Central memory CD8-positive, alpha-beta T cell (primary cell): ENCODE data around the gene RDH16.
"Not testable (repeated sequence)": the region's sequence is repeated elsewhere in the genome, so short reads cannot be mapped to it uniquely, and the experiment has no call there.

Source experiments
- ATAC-seq: fragments of 150-1000 bp; cut with Tn5 transposase; replicated peaks from 2 replicates; pipeline ENCODE4 v1.10.0; 2022; ENCODE audit warnings: mild to moderate bottlenecking, moderate FRiP score, moderate number of reproducible peaks; ENCODE audit not compliant: poor library complexity, severe bottlenecking; ENCODE audit errors: extremely low read depth
- DNase-seq, 2 donors: peaks; one replicate each; pipeline ENCODE4 v3.0.0; 2021; ENCODE audit warnings: low spot score in 2 of 2
- H3K27ac Mint-ChIP-seq: one replicate; pipeline ENCODE4 v1.8.0; 2022; ENCODE audit warnings: low read depth, mild to moderate bottlenecking, moderate library complexity, mixed read lengths
- H3K27me3 Mint-ChIP-seq: one replicate; pipeline ENCODE4 v1.8.0; 2022; ENCODE audit warnings: mixed read lengths
- H3K36me3 Mint-ChIP-seq: one replicate; pipeline ENCODE4 v1.8.0; 2022; ENCODE audit warnings: mild to moderate bottlenecking, moderate library complexity, mixed read lengths; ENCODE audit not compliant: insufficient read depth
- H3K4me1 Mint-ChIP-seq: one replicate; pipeline ENCODE4 v1.8.0; 2022; ENCODE audit warnings: mixed read lengths
- H3K4me3 Mint-ChIP-seq: one replicate; pipeline ENCODE4 v1.8.0; 2022; ENCODE audit warnings: mild to moderate bottlenecking, moderate library complexity, mixed read lengths
- H3K9me3 Mint-ChIP-seq: one replicate; pipeline ENCODE4 v1.8.0; 2022; ENCODE audit warnings: mixed read lengths

The RDH16 gene

DNA sequence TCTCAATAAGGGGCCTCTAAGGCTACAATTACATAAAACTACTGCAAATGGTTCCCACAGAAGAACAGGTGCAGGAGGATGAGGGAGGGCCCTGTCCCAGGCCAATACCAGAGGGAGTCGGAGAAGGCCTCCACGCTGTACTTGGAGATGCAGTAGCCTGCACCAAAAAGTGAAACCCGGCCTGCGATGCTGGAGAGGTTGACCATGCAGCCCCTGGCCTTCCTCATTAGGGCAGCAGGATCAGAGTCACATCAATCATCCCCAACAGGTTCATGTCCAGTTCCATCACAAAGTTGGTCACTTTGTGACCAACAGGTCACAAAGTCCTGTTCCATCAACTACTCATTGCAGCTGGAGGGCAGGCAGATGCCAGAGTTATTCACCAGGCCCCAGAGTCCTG is 26.0 kb upstream of the RDH16 start:
- ATAC-seq (no peak), DNase-seq (no peak)
- peaks cover 5% of the 10 kb centered on the region for H3K4me1 Mint-ChIP-seq
- no peaks in the 10 kb centered on the region for H3K27me3 Mint-ChIP-seq
- peaks cover 4% of the 10 kb centered on the region for H3K36me3 Mint-ChIP-seq
- no peak overlapping the region for H3K4me3 Mint-ChIP-seq
- H3K9me3 Mint-ChIP-seq: no peaks in the 10 kb centered on the region
- H3K27ac Mint-ChIP-seq: peak overlapping the region; percentile 48

DNA sequence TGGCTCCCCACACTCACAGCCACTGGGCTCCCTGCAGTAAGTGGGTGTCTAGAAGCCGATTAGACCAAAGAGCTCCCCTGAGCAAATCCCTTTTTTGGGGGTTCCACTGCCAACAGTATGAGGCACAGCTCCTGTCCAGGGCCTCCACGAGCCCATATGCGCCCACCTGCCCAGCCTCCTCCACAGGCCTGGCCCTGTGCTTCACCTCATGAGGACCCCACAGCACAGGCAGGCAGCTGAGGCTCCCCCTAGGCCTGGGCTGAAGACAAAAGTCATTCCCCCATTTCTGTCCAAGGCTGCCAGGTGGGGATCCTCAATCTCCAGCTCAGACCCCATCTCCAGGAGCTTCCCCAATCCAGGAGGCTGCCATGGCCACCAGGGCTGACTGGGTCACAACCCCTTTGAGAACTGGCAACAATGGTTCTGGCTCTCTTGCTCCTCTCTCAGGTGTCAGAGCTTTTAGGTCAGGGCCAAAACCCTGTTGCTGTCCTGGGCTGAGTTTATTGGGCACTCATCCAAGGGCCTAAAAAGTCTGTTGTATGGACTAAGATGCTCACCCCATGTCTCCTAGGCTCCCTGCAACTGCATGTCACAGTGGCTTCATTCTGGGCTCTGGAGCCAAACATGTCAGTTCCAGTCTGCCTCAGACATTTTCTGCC is 25.3 kb upstream of the RDH16 start:
- ATAC-seq, H3K4me3 Mint-ChIP-seq, H3K36me3 Mint-ChIP-seq, H3K27ac Mint-ChIP-seq, H3K9me3 Mint-ChIP-seq, DNase-seq, H3K4me1 Mint-ChIP-seq, H3K27me3 Mint-ChIP-seq: not testable (repeated sequence)

DNA sequence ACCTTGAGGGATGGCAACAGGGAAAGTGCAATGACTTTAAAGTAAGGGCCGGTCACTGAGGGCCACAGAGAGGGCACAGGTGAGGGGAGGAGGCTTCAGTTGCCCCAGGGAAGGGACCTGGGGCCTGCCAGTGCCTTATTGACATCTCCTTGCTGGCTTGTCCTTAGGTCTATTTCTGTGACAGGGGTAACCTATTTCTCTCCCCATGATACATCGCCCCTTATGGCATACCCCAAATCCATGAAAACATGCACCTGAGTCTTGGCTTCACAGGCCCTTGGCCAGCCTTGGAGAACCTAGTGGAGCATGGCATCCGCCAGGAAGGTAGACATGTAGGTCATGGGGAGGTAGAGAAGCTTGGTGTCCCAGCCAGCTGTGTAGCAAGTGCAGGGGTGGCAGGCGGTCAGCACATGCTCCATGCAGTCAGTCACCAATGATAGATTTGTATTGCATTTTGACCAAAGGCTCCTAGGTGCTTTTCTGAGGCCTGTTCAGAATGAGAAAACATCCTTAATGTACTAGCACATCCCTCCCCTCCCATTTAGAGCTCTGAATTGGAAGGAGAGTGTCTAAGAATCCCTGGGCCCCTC is 23.6 kb upstream of the RDH16 start:
- no peak for DNase-seq
- Mint-ChIP-seq H3K27me3 (no peaks in the 10 kb centered on the region), H3K36me3 (no peaks in the 10 kb centered on the region)

DNA sequence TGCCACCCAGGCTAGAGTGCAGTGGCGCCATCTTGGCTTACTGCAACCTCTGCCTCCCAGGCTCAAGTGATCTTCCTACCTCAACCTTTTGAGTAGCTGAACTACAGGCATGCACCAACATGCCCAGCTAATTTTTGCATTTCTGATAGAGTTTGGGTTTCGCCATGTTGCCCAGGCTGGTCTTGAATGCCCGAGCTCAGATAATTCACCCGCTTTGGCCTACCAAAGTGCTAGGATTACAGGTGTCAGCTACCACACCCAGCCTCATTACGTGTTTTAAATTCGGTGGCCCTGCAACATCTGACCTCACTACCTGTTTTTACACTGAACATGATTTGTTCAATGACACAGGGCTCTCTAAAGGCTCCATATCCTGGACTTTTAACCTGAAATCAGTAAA is 22.9 kb upstream of the RDH16 start:
- ATAC-seq (no peak), DNase-seq (no peak)
- no peak overlapping the region for H3K27ac Mint-ChIP-seq
- H3K9me3 Mint-ChIP-seq: no peaks in the 10 kb centered on the region
- H3K4me3 Mint-ChIP-seq: no peak overlapping the region
- no peaks in the 10 kb centered on the region for H3K36me3 Mint-ChIP-seq
- H3K4me1 Mint-ChIP-seq: no peaks in the 10 kb centered on the region
- no peaks in the 10 kb centered on the region for H3K27me3 Mint-ChIP-seq

More for the DNA sequence above, 23.6 kb upstream of the RDH16 start:
- no peak overlapping the region for H3K4me3 Mint-ChIP-seq
- H3K4me1 Mint-ChIP-seq: no peaks in the 10 kb centered on the region
- no peaks in the 10 kb centered on the region for H3K9me3 Mint-ChIP-seq
- no peak overlapping the region for H3K27ac Mint-ChIP-seq
- no peak for ATAC-seq

DNA sequence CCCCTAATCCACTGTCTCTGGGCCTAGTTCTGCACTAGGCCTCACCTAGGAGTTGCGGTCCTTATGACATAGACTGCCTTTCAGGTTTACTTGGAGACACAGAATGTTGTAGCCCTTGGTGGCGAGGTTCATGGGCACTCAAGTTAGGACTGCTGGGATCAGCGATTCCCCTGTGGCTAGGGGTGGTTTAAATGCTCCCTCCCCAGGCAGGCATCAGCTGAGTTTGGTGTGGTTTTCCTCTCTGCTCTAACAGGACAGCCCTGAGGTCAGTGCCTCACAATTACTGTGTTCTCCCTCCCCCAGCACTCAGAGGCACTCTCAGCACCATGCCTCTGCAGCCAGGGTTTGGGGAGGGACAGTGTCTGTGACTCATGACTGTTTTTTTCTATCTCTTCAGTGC is 22.2 kb upstream of the RDH16 start:
- no peak overlapping the region for H3K4me3 Mint-ChIP-seq
- no peaks in the 10 kb centered on the region for H3K36me3 Mint-ChIP-seq
- no peaks in the 10 kb centered on the region for H3K4me1 Mint-ChIP-seq
- no peak overlapping the region for H3K27ac Mint-ChIP-seq
- no peaks in the 10 kb centered on the region for H3K9me3 Mint-ChIP-seq
- DNase-seq (no peak), ATAC-seq (no peak)
- no peaks in the 10 kb centered on the region for H3K27me3 Mint-ChIP-seq

DNA sequence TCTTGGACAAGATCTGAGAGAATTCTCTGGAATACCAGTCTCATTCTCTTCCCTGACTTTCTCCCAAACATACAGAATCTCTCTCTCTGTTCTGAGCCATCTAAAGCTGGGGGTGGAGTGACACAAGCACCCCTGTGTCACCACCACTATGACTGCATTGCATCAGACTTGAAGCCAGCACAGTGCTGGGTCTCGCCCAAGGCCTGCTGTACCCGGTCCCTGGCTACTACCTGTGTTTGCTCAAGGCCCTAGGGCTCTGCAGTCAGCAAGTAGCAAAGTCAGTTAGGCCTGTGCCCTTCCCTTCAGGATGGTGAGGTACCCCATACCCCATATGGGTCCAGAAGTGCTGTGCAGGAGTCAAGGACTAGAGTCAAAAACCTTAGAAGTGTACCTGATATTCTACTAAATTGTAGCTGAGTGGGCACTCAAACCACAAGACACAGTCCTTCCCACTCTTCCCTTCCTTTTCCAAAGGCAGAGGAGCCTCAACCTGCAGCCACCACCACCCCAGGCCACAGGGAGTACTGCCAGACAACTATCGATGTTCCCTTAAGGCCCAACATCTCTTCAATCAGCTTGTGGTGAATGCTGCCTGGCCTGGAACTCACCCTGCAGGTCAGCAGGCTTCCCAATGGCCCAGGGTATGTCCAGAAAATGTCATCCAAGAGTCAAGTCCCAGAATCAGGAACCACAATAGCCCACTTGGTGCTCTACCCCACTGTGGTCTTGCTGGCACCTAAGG is 21.2 kb upstream of the RDH16 start:
- no peak overlapping the region for H3K4me3 Mint-ChIP-seq
- no peak overlapping the region for H3K27ac Mint-ChIP-seq

DNA sequence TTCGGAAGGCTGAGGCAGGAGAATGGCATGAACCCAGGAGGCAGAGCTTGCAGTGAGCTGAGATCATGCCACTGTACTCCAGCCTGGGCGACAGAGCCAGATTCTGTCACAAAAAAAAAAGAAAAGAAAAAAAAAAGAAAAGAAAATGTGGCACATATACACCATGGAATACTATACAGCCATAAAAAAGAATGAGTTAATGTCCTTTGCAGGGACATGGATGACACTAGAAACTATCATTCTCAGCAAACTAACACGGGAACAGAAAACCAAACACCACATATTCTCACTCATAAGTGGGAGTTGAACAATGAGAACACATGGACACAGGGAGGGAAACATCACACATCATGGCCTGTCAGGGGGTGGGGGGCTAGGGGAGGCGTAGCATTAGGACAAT is 20.0 kb upstream of the RDH16 start:
- DNase-seq, H3K27ac Mint-ChIP-seq, ATAC-seq, H3K4me3 Mint-ChIP-seq, H3K27me3 Mint-ChIP-seq, H3K36me3 Mint-ChIP-seq, H3K9me3 Mint-ChIP-seq, H3K4me1 Mint-ChIP-seq: not testable (repeated sequence)

More for the DNA sequence above, 21.2 kb upstream of the RDH16 start:
- no peaks in the 10 kb centered on the region for H3K27me3 Mint-ChIP-seq
- H3K4me1 Mint-ChIP-seq: no peaks in the 10 kb centered on the region
- ATAC-seq (no peak), DNase-seq (no peak)
- no peaks in the 10 kb centered on the region for H3K9me3 Mint-ChIP-seq
- H3K36me3 Mint-ChIP-seq: no peaks in the 10 kb centered on the region

DNA sequence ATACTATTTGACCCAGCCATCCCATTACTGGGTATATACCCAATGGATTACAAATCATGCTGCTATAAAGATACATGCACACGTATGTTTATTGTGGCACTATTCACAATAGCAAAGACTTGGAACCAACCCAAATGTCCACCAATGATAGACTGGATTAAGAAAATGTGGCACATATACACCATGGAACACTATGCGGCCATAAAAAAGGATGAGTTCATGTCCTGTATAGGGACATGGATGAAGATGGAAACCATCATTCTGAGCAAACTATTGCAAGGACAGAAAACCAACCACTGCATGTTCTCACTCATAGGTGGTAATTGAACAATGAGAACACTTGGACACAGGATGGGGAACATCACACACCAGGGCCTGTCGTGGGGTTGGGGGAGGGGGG is 16.8 kb upstream of the RDH16 start:
- H3K36me3 Mint-ChIP-seq, H3K4me1 Mint-ChIP-seq, DNase-seq, ATAC-seq, H3K27ac Mint-ChIP-seq, H3K9me3 Mint-ChIP-seq, H3K4me3 Mint-ChIP-seq: not testable (repeated sequence)
- H3K27me3 Mint-ChIP-seq: peaks cover 15% of the 10 kb centered on the region

DNA sequence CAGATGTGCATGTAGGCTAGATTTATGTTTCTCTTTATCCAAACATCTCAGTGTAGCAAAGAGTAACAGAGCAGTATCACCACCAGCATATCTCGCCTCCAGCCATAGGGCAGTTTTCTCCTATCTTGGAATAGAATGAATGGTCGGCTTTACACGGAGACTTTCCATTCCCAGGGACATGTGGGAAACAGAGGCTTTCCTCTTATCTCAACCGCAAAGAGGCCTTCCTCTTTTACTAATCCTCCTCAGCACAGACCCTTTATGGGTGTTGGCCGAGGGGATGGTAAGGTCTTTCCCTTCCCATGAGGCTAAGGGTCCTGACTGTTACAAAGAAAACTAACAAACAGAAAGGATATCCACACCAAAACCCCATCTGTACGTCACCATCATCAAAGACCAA is 11.5 kb upstream of the RDH16 start:
- peaks cover 15% of the 10 kb centered on the region for H3K27me3 Mint-ChIP-seq
- not testable (repeated sequence) for H3K4me1 Mint-ChIP-seq, H3K4me3 Mint-ChIP-seq, ATAC-seq, DNase-seq, H3K36me3 Mint-ChIP-seq, H3K9me3 Mint-ChIP-seq, H3K27ac Mint-ChIP-seq

DNA sequence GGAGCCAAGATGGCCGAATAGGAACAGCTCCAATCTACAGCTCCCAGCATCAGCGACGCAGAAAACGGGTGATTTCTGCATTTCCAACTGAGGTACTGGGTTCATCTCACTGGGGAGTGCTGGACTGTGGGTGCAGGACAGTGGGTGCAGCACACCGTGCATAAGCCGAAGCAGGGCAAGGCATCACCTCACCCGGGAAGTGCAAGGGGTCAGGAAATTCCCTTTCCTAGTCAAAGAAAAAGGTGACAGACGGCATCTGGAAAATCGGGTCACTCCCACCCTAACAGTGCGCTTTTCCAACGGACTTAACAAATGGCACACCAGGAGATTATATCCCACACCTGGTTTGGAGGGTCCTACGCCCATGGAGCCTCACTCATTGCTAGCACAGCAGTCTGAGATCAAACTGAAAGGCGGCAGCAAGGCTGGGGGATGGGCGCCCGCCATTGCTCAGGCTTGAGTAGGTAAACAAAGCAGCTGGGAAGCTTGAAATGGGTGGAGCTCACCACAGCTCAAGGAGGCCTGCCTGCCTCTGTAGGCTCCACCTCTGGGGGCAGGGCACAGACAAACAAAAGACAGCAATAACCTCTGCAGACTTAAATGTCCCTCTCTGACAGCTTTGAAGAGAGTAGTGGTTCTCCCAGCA is 8.7 kb upstream of the RDH16 start:
- H3K27ac Mint-ChIP-seq: not testable (repeated sequence)

DNA sequence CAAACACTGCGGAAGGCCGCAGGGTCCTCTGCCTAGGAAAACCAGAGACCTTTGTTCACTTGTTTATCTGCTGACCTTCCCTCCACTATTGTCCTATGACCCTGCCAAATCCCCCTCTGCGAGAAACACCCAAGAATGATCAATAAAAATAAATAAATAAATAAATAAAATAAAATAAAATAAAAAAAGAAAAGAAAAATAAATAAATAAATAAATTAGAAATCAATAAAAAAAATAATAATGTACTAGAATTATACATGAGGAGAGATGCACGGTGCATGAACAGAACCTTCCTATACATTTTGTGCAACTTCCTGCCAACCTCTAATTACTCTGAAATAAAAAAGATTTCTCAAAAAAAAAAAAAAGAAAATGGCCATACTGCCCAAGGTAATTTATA is 7.7 kb upstream of the RDH16 start:
- H3K4me3 Mint-ChIP-seq, H3K4me1 Mint-ChIP-seq, H3K9me3 Mint-ChIP-seq, ATAC-seq, H3K27ac Mint-ChIP-seq, DNase-seq, H3K36me3 Mint-ChIP-seq: not testable (repeated sequence)
- peaks cover 22% of the 10 kb centered on the region for H3K27me3 Mint-ChIP-seq

More for the DNA sequence above, 8.7 kb upstream of the RDH16 start:
- peaks cover 22% of the 10 kb centered on the region for H3K27me3 Mint-ChIP-seq
- not testable (repeated sequence) for H3K4me3 Mint-ChIP-seq, DNase-seq, H3K9me3 Mint-ChIP-seq, H3K4me1 Mint-ChIP-seq, H3K36me3 Mint-ChIP-seq, ATAC-seq

DNA sequence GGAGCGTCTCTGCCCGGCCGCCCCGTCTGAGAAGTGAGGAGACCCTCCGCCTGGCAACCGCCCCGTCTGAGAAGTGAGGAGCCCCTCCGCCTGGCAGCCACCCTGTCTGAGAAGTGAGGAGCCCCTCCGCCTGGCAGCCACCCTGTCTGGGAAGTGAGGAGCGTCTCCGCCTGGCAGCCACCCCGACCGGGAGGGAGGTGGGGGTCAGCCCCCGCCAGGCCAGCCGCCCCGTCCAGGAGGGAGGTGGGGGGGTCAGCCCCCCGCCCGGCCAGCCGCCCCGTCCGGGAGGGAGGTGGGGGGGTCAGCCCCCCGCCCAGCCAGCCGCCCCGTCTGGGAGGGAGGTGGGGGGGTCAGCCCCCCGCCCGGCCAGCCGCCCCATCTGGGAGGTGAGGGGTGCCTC is 6.1 kb upstream of the RDH16 start:
- not testable (repeated sequence) for ATAC-seq, H3K36me3 Mint-ChIP-seq, H3K9me3 Mint-ChIP-seq, H3K4me1 Mint-ChIP-seq, H3K4me3 Mint-ChIP-seq, H3K27ac Mint-ChIP-seq, DNase-seq
- peaks cover 34% of the 10 kb centered on the region for H3K27me3 Mint-ChIP-seq
